ENCODE results near the gene PPIG. TPM values are rescaled to one million over a fixed set of nuclear protein-coding genes. Genes with fewer than 3 reads are reported as not detected.

The PPIG gene
- total and polyA plus RNA-seq, 12 donors: 15.4 to 111 (median 47.9) TPM

DNA sequence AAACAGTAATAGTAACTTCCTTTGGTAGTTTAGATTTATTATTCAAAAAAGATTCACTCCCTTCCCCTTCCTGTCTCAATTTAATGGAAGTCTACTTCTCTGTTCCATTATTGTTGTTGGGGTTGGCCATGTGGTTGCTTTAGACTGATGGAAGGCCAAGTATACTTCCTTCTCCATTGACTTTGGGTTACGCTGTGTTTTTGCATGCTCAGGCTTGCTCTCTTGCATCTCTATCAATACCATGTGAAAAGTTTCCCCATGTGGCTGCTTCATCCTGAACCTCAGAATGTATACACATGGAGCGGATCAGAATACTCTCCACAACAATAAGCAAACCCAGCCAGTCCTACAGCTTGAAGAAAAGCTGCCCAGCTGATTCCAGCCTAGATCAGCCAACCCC lies 89.8 kb downstream of the PPIG start:
- Histone ChIP-seq H3K4me1 (replicated peaks in 1 of 2) (no peaks in the 10 kb centered on the region), H3K9me3 (replicated peaks in 1 of 3) (no peaks in the 10 kb centered on the region), H3K27ac (no peak overlapping the region), H3K27me3 (no peaks in the 10 kb centered on the region), H3K4me3 (no peak overlapping the region), H3K36me3 (replicated peaks in 1 of 2) (no peaks in the 10 kb centered on the region)
- no peak for DNase-seq
- 92 to 96% (median 95%) methylated on average over 2 of the region's 2 CpGs for WGBS, 4 donors
- intact Hi-C loops (cut with DNase I): no loop called here
- TF ChIP-seq, protein P1, sequence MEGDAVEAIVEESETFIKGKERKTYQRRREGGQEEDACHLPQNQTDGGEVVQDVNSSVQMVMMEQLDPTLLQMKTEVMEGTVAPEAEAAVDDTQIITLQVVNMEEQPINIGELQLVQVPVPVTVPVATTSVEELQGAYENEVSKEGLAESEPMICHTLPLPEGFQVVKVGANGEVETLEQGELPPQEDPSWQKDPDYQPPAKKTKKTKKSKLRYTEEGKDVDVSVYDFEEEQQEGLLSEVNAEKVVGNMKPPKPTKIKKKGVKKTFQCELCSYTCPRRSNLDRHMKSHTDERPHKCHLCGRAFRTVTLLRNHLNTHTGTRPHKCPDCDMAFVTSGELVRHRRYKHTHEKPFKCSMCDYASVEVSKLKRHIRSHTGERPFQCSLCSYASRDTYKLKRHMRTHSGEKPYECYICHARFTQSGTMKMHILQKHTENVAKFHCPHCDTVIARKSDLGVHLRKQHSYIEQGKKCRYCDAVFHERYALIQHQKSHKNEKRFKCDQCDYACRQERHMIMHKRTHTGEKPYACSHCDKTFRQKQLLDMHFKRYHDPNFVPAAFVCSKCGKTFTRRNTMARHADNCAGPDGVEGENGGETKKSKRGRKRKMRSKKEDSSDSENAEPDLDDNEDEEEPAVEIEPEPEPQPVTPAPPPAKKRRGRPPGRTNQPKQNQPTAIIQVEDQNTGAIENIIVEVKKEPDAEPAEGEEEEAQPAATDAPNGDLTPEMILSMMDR (IDR thresholded peaks at IDR 0.05): no peak
- no peak for TF ChIP-seq POLR2A (IDR thresholded peaks at IDR 0.05)

DNA sequence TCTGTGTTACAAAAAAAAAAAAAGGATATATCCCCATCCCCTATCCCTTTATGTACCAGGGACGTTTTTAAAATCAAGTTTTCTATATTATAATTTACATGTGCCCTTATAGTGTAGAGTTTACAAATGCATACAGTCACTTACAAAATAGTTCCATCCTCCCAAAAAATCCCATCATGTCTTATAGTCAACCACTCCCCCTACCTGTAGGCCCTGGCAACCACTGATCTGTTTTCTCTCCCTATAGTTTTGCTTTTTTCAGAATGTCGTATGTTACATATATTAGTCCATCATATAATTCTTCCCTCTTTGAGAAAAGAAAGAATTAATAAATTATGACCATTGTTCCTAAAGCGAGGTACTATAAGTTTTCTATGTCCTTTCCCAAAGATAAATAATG lies 92.2 kb downstream of the PPIG start:
- WGBS, 4 donors: 58 to 67% (median 62%) methylated on average over 3 of the region's 3 CpGs
- Histone ChIP-seq H3K36me3 (replicated peaks in 1 of 2) (no peaks in the 10 kb centered on the region), H3K9me3 (replicated peaks in 1 of 3) (no peaks in the 10 kb centered on the region), H3K4me3 (no peak overlapping the region), H3K4me1 (replicated peaks in 1 of 2) (no peaks in the 10 kb centered on the region), H3K27me3 (no peaks in the 10 kb centered on the region), H3K27ac (no peak overlapping the region)
- TF ChIP-seq, protein P1 (IDR thresholded peaks at IDR 0.05): peak in 1 of 6 experiments; percentile 5
- TF ChIP-seq POLR2A (IDR thresholded peaks at IDR 0.05): no peak
- DNase-seq: no peak
- intact Hi-C loops (cut with DNase I): no loop called here

DNA sequence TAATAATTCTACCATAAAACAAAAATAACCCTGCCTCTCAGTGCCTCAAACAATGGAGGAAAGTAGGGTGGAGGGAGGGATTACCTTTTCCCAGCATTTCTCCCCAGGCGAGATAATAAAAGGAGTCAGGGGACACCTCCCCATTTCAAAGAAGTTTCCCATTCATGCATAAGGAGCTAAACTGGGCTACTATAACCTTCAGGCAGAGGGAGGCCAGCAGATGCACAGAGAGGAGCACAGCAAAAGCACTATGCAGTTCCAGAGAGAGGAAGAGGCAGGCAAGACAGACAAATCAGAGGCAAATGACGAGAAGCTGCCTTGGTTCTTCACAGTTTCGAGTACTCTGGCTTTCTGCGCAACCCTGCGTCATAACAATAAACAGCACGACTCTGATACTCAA lies 92.7 kb downstream of the PPIG start:
- TF ChIP-seq, protein P1 (IDR thresholded peaks at IDR 0.05): no peak
- no peak for TF ChIP-seq POLR2A (IDR thresholded peaks at IDR 0.05)
- Histone ChIP-seq H3K4me1 (replicated peaks in 1 of 2) (no peaks in the 10 kb centered on the region), H3K27me3 (no peaks in the 10 kb centered on the region), H3K4me3 (no peak overlapping the region), H3K27ac (no peak overlapping the region), H3K36me3 (replicated peaks in 1 of 2) (no peaks in the 10 kb centered on the region), H3K9me3 (replicated peaks in 1 of 3) (no peaks in the 10 kb centered on the region)
- no peak for DNase-seq
- intact Hi-C loops (cut with DNase I): no loop called here
- WGBS, 4 donors: 77 to 86% (median 81%) methylated on average over 6 of the region's 6 CpGs

DNA sequence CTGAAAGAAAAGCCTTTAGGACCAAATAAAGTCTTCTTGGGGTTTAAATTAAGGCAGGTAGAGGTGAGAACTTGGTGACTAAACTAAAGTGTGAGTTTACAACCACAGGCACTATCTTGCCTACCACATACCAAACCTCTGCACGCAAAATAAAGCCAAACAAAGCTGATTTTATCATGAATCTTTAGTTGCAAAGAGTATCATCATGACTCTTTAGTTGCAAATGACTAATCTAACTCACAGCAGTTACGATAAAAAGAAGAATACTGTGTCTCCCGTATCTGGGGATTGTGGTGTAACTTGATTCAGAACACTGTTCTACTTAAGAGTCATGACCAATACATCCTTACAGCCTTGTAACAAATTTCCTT lies 98.9 kb downstream of the PPIG start:
- 45 to 88% (median 51%) methylated on average over 3 of the region's 3 CpGs for WGBS, 4 donors
- no peaks in the 10 kb centered on the region for H3K9me3 ChIP-seq (replicated peaks in 1 of 3)
- DNase-seq: no peak

More for the DNA sequence above, 98.9 kb downstream of the PPIG start:
- Histone ChIP-seq H3K27me3 (no peaks in the 10 kb centered on the region), H3K36me3 (replicated peaks in 1 of 2) (no peaks in the 10 kb centered on the region), H3K4me1 (replicated peaks in 1 of 2) (no peaks in the 10 kb centered on the region), H3K27ac (no peak overlapping the region), H3K4me3 (no peak overlapping the region)
- intact Hi-C loops (cut with DNase I): no loop called here
- TF ChIP-seq POLR2A (IDR thresholded peaks at IDR 0.05): no peak
- TF ChIP-seq, protein P1 (IDR thresholded peaks at IDR 0.05): no peak

All from adrenal gland (tissue), 12 donors.